Fibroblast of gingiva (primary cell): ENCODE results near the gene ZNF827.

Experiments used
- DNase-seq: peaks from one replicate; pipeline ENCODE4 v3.0.0-alpha.2; 2011; ENCODE audit warnings: low read depth

The ZNF827 gene

GRCh38 chr4:145938618-145939440 is at the start of gene ZNF827:
TSS of gene ZNF827 (minus strand) at chr4:145938823. CDS start at chr4:145938407, 416 bp downstream.
- peak; percentile 86 for DNase-seq

DNA sequence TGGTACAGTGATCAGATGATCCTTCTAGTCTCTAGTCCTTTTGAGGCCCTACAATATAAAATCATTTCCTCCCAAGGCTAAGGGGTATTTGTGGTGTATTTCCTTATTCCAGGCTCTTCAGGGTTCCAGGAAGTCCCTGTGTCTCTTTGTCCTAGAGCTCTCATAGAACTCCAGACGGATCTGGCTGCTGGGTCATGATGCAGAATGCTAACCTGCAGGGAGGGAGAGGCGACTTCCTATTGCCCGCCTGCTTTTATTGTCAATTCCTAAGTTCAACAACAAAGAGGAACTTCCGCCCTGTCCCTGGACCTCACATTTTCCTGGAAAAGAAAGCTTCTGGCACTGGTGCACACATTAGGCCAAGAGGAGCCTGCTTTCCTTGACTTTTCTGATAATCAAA is 45.9 kb upstream of the ZNF827 start:
- no peak for DNase-seq

DNA sequence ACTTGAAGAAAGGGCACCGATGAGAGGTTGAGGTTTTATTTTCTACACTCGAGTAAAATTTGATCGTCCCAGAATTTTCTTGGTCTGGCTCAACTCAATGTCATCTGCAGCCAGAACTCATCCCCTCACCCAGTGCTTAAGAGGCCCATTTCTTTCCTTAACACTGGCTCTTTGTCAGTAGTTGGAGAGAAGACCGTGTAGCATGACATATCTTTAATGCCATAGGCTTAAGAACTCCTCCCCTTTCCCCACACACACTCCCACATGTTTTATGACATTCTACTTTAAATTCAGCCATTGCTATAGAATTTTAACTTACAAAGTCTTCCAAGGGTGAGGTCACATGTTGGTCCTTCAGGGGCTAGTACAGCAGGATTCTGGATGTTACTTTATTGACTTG is 44.2 kb upstream of the ZNF827 start:
- DNase-seq = no peak

- no peak for DNase-seq
These were observed 40.5 kb upstream of the ZNF827 start for GRCh38 chr4:145979160-145979559.

- DNase-seq = no peak
These were observed 38.1 kb upstream of the ZNF827 start for GRCh38 chr4:145976680-145977079.

DNA sequence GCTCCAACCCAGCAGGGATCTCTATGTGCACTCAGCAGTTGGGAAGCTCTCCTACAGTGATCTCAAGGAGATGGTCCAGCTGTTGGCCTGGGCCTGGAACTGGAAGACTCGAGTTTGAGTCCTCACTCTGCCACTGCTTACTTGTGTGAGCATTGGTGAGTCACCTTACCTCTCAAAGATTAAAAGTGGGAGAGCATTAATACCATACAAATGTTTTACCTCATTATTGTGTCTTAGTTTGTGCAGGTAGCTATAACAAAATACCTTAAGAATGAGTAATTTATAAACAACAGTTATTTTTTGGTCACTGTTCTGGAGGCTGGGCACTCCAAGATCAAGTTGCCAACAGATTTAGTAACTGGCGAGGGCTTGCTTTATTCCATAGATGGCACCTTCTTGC is 21.4 kb upstream of the ZNF827 start:
- DNase-seq = no peak

DNA sequence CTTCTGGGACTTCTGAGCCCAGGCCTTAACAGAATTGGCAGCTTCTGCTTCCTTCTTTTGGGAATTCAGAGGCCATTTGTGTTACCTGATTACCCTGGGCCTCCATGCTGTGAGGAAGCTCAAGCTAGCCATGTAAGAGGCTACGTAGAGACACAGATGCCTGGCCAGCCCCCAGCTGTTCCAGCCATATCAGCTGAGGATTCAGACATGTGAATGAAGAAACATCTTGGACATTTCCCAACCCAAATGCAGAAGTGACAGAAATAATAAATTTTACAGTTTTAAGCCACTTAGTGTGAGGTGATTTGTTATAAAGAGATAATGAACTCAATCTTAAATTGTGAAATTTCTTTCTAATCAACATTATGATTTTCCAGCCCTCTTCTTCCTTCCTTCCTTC is 18.7 kb upstream of the ZNF827 start:
- no peak for DNase-seq

- peak; percentile 33 for DNase-seq
These were observed 17.8 kb upstream of the ZNF827 start for GRCh38 chr4:145956288-145956890.

- DNase-seq = peak; percentile 27
These were observed 16.3 kb upstream of the ZNF827 start for GRCh38 chr4:145954924-145955339.

- no peak for DNase-seq
These were observed 13.3 kb upstream of the ZNF827 start for GRCh38 chr4:145951931-145952330.

DNA sequence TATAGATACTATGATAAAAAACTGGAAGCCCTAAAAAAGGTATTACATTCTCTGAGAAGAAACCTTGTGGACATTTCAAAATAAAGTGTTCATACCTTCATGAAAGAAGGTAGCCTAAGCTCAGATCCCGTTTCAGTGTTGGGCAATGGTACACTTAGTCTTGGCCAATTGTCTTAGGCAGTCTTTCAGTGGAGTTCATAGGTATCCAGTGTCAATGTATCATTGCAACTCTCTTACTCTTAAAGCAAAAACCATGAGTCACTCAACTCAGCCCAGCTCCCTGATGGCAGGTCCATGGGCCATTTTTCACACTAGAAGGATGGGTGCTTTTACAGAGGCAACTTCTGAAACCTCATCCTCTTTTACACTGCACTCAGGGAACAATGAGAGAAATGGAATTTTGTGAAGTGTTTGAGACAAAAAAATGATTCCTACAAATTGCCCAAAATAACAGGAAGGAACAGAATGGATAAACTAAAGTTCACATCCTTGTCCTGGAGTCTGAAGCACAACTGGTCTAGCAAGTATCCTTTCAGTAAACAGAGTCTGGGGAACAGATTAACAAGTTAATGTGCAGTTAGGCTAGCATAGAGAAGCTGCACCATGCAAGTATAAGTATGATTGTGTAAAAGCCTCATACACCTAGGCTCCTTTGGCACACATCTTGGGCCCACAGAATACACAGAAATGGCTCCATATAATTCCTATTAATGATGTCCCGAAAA is 7.0 kb upstream of the ZNF827 start:
- peak; percentile 36 for DNase-seq

DNA sequence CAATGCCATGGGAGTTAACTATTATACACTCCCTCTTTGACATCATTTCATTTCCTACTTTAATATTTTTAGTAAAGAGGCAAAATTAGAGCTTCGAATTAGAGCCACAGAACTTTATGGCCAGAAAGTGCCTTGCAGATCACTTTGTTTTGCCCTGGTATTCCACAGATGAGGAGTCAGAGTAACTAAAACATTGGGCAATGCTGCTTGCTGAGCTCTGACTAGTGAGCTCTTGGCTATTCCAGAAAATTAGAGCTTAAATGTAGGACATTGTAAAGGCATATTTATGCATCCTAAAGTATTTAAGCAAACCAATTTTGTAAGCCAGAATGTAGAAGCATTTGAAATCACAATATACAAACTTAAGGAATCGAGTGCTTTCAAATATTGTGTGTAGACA is 6.3 kb upstream of the ZNF827 start:
- peak; percentile 21 for DNase-seq

DNA sequence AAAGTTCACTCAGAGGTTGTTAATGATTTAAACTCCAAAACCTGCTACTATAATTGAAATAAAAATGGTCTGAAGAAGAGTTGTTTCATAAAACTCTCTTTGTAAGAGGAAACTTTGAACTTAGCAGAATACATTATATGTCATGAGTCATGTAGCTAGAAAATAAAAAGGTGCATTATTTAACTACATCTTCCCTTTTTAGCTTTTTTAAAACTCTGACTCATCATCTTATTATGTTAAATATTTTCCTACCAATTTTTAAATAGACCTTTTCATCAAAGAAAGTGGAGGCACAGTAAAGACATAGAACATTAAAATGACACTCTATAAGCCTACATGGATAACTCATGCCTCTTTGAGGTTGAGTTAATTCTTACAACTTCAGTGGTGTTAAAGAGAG is 1.2 kb upstream of the ZNF827 start:
- no peak for DNase-seq

DNA sequence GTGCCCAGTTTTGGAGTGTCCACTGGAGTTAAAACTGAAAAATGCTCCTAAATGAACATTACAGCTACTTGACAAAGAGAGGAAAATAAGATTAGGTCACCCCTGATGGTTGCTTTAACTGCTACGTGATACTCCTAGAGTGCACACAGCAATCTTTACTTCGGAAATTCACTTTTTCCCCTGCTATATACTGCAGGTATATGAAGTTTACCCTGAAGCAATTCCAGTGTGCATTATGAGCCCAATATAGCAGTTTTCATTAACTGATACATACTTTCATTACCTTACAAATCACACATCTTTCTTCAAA is 773 bp upstream of the ZNF827 start:
- no peak for DNase-seq

DNA sequence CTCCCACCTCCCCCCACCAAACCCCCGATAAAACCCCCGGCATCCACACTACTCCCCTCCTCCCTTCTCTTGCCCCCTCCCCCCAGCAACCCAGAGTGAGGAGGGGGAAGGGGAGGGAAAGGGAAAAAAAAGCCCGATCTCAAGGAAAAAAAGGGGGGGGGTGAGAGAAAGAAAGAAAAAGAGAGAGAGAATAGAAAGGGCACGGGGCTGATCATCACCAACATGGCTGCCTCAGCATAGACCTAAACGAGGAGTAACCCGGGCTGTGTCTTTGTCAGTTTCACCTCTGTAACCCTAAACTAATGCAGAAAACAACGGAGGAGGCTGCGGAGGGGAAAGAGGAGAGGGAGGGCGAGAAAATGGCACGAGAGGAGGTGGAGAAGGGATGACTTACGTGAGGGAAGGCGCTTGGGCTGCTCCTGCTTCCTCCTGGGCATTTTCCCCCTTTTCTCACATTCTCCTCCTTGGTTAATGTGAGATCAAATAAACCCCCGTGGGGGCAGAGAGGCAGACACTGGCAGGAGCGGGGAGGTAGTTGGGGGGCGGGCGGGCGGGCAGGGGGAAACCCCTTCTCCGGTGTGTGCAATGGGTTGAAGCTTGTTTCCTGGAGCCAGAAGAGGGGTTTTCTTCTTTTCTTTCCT is 532 bp downstream of the ZNF827 start:
- peak; percentile 22 for DNase-seq

DNA sequence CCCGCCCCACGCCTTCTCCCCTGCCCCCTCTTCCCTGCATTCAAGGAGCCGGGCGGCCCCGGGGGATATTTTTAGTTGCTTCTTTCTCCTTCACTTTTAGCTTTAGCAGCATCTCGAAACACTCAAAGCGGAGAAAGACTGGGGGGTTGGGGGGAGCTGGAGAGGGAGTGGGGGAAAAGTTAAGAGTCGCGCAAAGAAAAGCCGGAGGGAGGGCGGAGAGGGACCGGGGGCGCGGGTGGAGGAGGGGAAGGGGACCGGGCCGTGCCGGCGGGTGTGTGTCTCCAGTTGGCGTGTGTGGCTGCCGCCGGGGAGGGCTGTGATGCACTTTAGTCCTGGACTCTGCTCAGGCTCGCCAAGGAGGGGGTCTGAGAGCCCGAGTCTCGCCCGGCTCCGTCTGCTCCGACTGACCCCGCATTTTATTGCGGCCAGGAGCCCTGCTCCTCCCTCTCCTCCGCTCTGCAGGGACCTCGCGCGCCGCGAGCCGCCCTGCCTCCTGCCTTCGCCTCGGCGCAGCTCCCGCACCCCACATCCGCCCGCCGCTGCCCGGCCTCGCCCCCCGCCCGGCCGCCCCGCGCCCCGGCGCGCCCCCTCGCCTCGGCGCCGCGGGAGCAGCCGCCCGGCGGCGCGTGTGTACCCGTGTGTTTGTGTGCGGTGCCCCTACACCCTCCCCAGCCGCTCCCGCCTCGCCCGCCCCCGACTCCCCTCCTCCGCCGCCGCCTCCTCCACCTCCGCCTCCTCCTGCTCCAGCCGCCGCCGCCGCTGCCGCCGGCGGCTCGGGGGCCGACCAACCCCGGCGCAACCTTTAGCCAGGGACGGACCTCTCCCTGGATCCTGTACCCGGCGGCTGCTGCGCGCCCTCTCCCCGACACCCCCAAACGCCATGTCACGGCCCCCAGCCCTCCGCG is 1.4 kb downstream of the ZNF827 start:
- DNase-seq = peak; percentile 61

DNA sequence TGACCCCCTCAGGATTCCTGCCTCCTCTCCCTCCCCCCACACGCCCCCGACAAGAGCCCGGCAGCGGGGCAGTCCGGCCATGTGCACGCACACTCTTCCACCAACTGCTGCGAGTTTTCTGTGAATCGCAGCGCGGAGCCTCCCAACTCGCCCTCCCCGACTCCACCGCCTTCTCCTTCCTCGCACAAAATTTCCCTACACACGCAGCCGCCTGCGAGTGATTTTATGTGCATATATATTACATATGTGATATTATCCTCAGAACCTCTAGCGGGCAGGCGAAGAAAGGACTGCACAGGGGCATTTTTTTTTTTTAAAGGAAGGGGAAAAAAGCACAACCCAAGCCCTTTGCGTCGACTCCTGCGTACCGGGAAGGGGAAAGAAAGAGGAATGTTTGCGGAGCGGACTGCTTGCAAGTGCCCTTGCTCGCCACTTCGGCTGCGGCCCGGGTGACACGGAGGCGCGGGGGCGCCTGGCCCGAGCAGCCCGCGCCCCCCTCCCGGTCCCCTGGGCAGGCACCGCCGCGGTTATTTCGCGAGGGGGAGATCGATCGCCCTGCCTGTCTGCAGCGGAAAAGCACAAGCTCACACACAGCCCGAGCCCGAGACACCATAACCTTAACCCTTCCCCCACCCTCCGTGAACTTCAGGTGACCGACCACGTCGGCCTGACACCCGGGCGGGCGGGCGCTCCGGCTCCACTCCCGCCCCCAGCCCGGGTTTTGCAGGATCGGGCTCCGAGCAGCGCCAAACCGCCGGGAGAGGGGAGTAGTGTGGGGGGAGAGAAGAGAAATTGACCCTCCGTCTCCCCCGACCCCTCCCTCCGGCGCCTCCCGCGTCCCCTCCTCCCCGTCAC is 2.3 kb downstream of the ZNF827 start:
- DNase-seq = peak; percentile 69

DNA sequence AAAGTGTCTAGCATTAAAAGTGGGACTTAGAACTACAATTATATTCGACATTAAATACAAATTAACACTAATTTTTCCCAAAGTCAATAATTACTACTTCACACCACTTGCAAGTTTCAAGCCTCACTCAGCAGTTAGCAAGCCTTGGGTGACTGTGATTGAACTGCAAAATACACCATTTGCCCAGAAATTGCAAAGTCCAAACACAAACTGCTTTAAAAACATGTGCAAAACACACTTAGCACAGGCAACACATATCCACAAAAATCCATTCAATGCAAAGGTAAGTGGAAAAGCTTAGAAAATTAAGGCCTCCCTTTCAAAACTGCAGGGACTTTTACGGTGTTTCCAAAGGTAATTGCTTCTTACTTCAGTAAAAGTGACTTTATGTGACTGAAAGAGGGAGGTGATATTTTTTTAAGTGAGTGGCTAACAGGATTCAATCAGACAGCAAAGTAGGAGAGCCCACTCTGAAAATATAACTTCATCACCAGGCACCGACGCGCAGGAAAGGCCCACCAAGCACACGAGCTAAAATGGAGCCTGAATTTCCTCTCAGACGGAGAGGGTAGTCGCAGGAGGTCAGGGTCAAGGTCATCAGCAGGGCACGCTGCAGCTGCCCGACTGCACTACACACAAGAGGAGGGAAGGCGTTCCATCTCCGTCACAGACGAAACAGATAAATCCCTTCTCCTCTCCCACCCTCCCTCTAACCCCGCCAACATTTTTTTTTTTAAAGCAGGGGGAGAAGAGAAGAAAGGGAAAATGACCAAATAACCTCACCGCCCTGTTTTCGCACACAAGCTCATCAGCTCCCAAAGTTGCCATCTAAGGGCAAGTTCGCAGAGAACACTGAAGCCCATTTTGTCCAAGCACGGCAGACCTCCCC is 3.1 kb downstream of the ZNF827 start:
- no peak for DNase-seq

DNA sequence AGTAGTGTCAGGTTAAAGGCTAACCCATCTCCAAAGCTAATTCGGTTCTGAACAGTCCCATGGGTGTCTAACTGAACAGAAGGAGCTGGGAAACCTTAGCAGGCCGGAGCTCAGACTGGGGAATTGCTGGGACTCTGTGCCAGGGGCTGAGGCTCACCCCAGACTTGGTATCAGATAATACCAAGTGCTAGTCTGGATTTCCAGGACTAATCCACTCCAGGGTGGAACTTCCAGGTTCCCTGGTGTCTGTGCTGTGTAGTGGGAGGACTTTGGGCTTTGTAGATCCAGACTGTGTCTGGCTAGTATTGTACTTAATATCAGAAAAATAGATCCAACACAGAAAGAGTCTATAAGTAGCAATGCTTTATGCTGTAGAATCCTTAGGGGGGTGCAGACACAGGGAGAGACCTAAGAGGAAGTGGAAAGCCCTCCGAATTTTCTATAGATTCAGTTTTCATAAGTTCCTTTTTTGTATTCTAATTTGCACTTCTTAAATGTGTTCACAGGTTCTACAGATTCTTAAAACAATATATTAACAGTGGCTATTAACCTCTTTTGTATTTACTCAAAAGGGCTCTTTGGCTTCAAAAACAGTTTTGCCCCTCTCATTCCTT is 4.1 kb downstream of the ZNF827 start:
- DNase-seq = no peak
